ENCODE results near the gene C17orf114.

The C17orf114 gene

GRCh38 chr17:4777969-4778760 lies 24.0 kb downstream of the C17orf114 start:
- ChIA-PET CTCF (ENCODE audit: low intra/inter-chr PET ratio, low total read pairs) (interaction anchor here (1.3 kb wide), 1 partner anchor 10 kb away, joined by 4 read pairs; no protein-coding TSS in a partner anchor), POLR2A (interaction anchor here (0.7 to 13.3 kb wide), 15 partner anchors 11 to 83 kb away, joined by 3 to 317 read pairs (median 7); partner anchors contain the start of genes ARRB2, CXCL16, GLTPD2 and MED11)
- DNase-seq (ENCODE audit: low spot score), result peak; percentile 83
- Histone ChIP-seq H3K4me1 (ENCODE audit: insufficient read depth, low read length) (peaks cover 65% of the 10 kb centered on the region), H3K4me2 (ENCODE audit: low read depth, low read length) (peak overlapping the region; percentile 59), H3K27me3 (ENCODE audit: control insufficient read depth in 1 of 2, insufficient read depth in 2 of 2, low read length in 2 of 2) (no peaks in the 10 kb centered on the region), H2AFZ (ENCODE audit: low read length) (no peak overlapping the region), H3K27ac (ENCODE audit: extremely low read length, insufficient read depth, low read length) (peak overlapping the region; percentile 74), H3K79me2 (ENCODE audit: insufficient read depth, low read length) (peaks cover 9% of the 10 kb centered on the region), H3K9ac (ENCODE audit: insufficient read depth, low read depth, low read length) (peak overlapping the region; percentile 47), H4K20me1 (ENCODE audit: insufficient read depth, low read length) (no peaks in the 10 kb centered on the region; the same call in 1 of the 2 replicates), H3K9me3 (ENCODE audit: low read length) (no peaks in the 10 kb centered on the region), H3K36me3 (replicated peaks in 1 of 2; ENCODE audit: control insufficient read depth in 1 of 2, insufficient read depth in 2 of 2, low read length in 2 of 2) (peaks cover 4 to 8% of the 10 kb centered on the region in 2 experiments; a peak in 3 of 5 replicates), H3K4me3 (replicated peaks in 1 of 3; ENCODE audit: insufficient read depth in 1 of 3, low read depth in 2 of 3, low read length in 3 of 3) (0 out of 6 replicates have a peak overlapping the region, but pooled peaks of 1 of the 3 experiments have one; percentile 7)
- 17% methylated on average over 9 of the region's 9 CpGs for WGBS (ENCODE audit: low lambda C conversion rate)
- intact Hi-C loops (cut with micrococcal nuclease; ENCODE audit: unreplicated experiment), result no loop called here
- BruUV-seq (replicated peaks), result no TSS peak
- in situ Hi-C loops (cut with HindIII; ENCODE audit: extremely low pct_ligation_motif_present, low pct_unique_long_range_greater_than_20kb), result no loop called here
- peak; percentile 86 for ATAC-seq
- FAIRE-seq, result peak; percentile 98
- TF ChIP-seq MAX (IDR thresholded peaks at IDR 0.05) (peak; percentile 39; the same call in 1 of the 2 replicates), PHF8 (CRISPR knock-in tag; IDR thresholded peaks at IDR 0.05) (peak; percentile 62), SRSF1 (optimal IDR thresholded peaks at IDR 0.05; ENCODE audit: low read depth, low read length) (no peak), AFF4 (CRISPR knock-in tag; IDR thresholded peaks at IDR 0.05) (0 out of 2 replicates have a peak, but pooled peaks have one; percentile 46), PATZ1 (CRISPR knock-in tag; IDR thresholded peaks at IDR 0.05) (peak; percentile 75), RXRA (CRISPR knock-in tag; IDR thresholded peaks at IDR 0.05) (peak; percentile 66; the same call in 1 of the 2 replicates), CEBPG (CRISPR knock-in tag; IDR thresholded peaks at IDR 0.05) (peak; percentile 97), ZXDC (CRISPR knock-in tag; IDR thresholded peaks at IDR 0.05) (no peak), SKI (IDR thresholded peaks at IDR 0.05; ENCODE audit: partially characterized antibody) (peak; percentile 62), PBX2 (CRISPR knock-in tag; IDR thresholded peaks at IDR 0.05) (no peak), KDM1A (CRISPR knock-in tag; IDR thresholded peaks at IDR 0.05) (peak; percentile 94), ZNF766 (CRISPR knock-in tag; IDR thresholded peaks at IDR 0.05; ENCODE audit: borderline replicate concordance) (peak; percentile 55; the same call in 1 of the 2 replicates), ZNF780A (CRISPR knock-in tag; IDR thresholded peaks at IDR 0.05) (peak; percentile 67; the same call in 1 of the 2 replicates), IRF2 (CRISPR knock-in tag; IDR thresholded peaks at IDR 0.05) (peak; percentile 79; the same call in 1 of the 2 replicates)
